COLO668 (cell line): ENCODE measurements around the gene CGB3.
"Not testable (repeated sequence)": the region's sequence is repeated elsewhere in the genome, so short reads cannot be mapped to it uniquely, and the experiment has no call there.

Source experiments
- DNase-seq: peaks from one replicate; lab custom pipeline; 2025; ENCODE audit not compliant: unreplicated experiment; lab: John Stamatoyannopoulos, UW

CGB3 gene

GRCh38 chr19:49042666-49043065, 18.5 kb upstream of the CGB3 start:
- DNase-seq: not testable (repeated sequence)

GRCh38 chr19:49042177-49042576, 18.0 kb upstream of the CGB3 start:
- no peak for DNase-seq

- DNase-seq: not testable (repeated sequence)
Measured at GRCh38 chr19:49039736-49040135, 15.6 kb upstream of the CGB3 start.

GRCh38 chr19:49038557-49039276, 14.6 kb upstream of the CGB3 start:
- peak; percentile 4 for DNase-seq

- not testable (repeated sequence) for DNase-seq
Measured at GRCh38 chr19:49038111-49038510, 14.0 kb upstream of the CGB3 start.

- peak; percentile 25 for DNase-seq
Measured at GRCh38 chr19:49036815-49037214, 12.7 kb upstream of the CGB3 start, which contains the start of gene CGB1. Gene CGB1, minus strand, starts transcription at chr19:49036895. Its CDS starts 184 bp downstream, at chr19:49036711.

- peak; percentile 23 for DNase-seq
Measured at GRCh38 chr19:49031642-49032301, 7.6 kb upstream of the CGB3 start, which contains the start of gene CGB2. Gene CGB2, plus strand, starts transcription at chr19:49031890. Its CDS starts 206 bp downstream, at chr19:49032096.

- DNase-seq: not testable (repeated sequence)
Measured at GRCh38 chr19:49030323-49030722, 6.2 kb upstream of the CGB3 start.

GRCh38 chr19:49029749-49030148, 5.6 kb upstream of the CGB3 start:
- not testable (repeated sequence) for DNase-seq

- DNase-seq: not testable (repeated sequence)
Measured at GRCh38 chr19:49028686-49029085, 4.6 kb upstream of the CGB3 start.

- not testable (repeated sequence) for DNase-seq
Measured at GRCh38 chr19:49025599-49025998, 1.5 kb upstream of the CGB3 start.

GRCh38 chr19:49025088-49025487, 955 bp upstream of the CGB3 start:
- DNase-seq: not testable (repeated sequence)

- DNase-seq: no peak
Measured at GRCh38 chr19:49022116-49022515, 2.0 kb downstream of the CGB3 start.

GRCh38 chr19:49020931-49021895, 2.9 kb downstream of the CGB3 start:
- DNase-seq: no peak

- peak; percentile 16 for DNase-seq
Measured at GRCh38 chr19:49020342-49020741, 3.8 kb downstream of the CGB3 start.

GRCh38 chr19:49019242-49019932, 4.7 kb downstream of the CGB3 start:
- peak; percentile 59 for DNase-seq

GRCh38 chr19:49018388-49019241, 5.5 kb downstream of the CGB3 start:
- DNase-seq: peak; percentile 11

GRCh38 chr19:49017666-49018351, 6.3 kb downstream of the CGB3 start:
- peak; percentile 60 for DNase-seq
